Renal cortical epithelial cell (primary cell): ENCODE measurements around the gene MICAL3. TPM values are rescaled to one million over a fixed set of nuclear protein-coding genes. Genes with fewer than 3 reads are reported as not detected.
"Not testable (repeated sequence)": the region's sequence is repeated elsewhere in the genome, so short reads cannot be mapped to it uniquely, and the experiment has no call there.

Experiments
- DNase-seq: peaks from one replicate; pipeline ENCODE4 v3.0.0-alpha.2; 2011; ENCODE audit warnings: low read depth
- total RNA-seq: library from RNA; depleted of rRNA; stranded (reverse); fragments of >200 nt; gene quantifications from 2 replicates; pipeline ENCODE4 v1.2.3, GENCODE V29; 2014

MICAL3 gene
- total RNA-seq, 1 donor from 2014 or later: 132 TPM

- no peak for DNase-seq
Observed at GRCh38 chr22:17891481-17892167, 132.7 kb downstream of the MICAL3 start.

DNA sequence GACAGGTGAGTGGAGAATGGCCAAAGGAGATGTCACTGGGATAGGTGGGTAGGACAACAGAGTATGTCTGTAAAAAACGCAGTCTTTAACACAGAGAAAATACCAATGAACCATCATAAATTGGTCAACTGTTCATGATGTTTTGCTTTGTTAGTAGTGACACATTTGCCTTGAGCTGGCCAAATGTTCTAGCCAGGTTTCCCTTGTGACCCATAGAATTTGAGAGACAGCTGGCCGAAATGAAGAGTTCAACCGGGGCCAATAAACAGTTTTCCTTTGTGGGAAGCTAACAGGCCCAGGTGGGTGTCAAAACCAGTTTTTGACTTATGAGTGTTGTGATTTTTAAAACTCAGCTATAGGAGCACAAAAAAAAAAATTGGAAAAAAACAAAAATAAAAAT lies 133.5 kb downstream of the MICAL3 start:
- no peak for DNase-seq

DNA sequence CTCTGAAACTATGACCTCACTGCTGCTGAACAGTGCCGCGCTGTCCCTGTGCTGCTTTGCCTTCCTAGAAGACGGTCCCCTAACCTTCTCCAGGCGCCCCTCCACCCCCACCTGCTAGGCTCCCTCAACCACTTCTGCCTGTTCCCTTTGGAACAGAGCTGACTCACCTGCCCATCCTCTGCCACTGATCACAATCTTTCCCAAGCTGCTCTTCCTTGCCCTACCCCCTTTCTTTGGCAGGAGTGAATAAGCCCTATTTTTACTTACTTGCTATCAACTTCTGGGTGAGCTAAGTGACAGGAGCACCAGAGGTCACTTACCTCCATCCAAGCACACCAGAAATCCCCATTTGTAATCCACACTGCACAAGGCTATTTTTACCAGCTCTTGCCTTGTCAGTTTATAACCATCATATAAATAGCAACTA lies 134.1 kb downstream of the MICAL3 start:
- peak; percentile 61 for DNase-seq

DNA sequence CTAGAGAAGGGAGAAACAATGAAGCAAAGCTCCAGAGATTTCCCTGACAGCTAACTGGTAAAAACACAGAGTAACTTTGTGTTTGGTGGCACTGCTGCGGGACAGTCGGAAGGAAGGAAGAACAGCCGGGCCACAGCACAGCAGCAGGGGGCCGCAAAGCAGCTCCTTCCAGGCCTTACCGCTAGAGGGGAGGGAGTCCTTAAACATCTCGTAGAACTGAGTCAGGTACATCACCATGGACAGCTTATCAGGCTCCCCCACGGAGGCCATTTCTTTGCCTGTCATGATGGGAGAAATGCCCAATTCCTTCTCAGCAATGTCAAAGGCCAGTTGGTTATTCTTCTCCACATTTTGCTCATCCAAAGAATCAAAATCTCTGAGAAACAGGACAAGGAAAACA lies 135.5 kb downstream of the MICAL3 start:
- DNase-seq: no peak

DNA sequence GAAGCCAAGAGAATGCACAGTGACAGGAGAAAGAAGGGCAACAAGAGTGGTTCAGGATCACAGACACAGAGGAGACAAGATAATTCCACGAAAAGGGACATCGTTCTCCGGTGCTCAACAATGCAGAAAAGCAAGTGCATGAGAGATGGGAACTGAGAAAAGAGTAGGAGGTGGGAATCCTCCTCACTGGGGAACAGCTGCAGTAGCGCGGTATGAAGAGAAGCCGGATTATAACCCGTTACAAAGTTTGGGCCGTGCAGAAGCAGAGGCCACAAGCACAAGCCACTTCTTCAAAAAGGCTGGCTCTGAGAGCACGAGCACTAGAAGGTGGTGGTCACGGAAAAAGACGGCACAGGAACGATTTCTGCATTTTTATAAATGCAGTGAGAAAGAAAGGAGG lies 135.9 kb downstream of the MICAL3 start:
- no peak for DNase-seq

DNA sequence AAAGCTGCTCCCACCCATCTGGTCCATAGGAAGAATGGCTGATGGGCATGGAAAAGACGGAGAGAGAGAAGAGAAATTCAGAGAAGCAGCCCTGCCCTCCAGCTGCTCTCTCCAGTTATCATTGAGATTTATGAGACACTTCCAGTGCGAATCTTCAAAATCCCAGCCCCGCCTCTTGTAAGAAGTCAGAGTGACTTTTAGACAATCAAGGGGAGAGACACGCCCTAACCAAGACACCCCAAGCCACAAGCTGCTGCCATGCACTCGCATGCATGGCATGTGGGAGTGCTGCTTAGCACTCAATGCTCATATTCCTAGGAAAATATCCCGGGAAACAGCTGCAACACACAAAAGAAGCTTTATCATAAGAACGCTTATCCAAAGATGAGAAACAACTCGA lies 139.5 kb downstream of the MICAL3 start:
- DNase-seq: no peak

DNA sequence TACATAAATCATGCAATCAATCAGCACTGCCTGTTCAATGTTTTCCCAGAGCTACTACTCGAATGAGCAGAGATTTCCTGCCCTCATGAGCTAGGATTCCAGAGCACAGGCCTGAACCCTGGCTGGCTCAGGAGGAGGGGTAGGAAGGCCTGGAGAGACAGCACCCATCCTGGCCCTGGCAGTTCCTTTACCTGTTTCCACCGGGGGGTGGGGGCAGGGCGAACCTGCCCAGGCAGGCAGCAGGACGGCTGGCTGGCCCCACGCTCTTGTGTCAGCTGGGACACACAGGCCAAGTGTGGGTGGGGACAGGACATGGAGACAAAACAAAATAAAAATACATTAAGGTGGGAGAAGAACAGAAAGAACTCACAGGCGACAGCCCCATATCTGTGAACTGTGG lies 140.3 kb downstream of the MICAL3 start:
- DNase-seq: no peak

DNA sequence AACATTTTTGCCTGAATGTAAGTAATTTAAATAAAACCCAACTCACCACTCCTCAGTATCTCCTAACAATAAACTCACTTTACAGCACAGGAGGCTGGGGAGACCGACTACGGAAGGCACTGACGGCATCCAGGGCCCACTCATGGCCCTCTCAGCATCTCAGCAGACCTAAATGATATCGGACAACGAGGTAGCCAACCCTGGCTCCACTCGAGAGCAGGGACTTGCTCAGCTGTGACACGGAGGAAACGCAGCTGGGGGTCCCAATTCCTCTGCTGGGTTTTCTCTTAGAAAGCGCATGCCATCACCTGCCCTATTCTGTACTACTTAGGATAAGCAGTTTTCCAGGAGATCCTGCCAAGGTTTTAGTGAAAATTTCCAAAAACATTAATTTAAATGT lies 141.0 kb downstream of the MICAL3 start:
- no peak for DNase-seq

DNA sequence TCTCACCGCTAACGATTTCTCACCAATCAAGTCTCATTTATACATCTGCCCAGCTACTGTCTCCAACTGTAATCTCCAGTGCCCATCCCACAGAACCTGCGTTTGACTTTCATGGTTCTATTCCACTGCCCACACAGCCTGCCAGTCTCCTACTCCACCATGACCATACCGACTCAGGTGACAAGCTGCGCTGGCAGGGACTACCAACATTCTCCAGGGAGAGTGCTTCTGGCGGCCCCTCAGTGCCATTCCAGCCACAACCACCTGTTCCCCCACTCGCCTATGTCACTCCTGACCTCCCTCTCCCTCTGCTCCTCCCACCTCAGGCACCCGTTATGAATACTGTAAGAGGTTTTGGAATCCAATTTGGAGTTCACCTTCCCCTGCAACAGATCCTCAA lies 141.6 kb downstream of the MICAL3 start:
- no peak for DNase-seq

- DNase-seq: no peak
Observed at GRCh38 chr22:17882162-17882561, 142.2 kb downstream of the MICAL3 start.

DNA sequence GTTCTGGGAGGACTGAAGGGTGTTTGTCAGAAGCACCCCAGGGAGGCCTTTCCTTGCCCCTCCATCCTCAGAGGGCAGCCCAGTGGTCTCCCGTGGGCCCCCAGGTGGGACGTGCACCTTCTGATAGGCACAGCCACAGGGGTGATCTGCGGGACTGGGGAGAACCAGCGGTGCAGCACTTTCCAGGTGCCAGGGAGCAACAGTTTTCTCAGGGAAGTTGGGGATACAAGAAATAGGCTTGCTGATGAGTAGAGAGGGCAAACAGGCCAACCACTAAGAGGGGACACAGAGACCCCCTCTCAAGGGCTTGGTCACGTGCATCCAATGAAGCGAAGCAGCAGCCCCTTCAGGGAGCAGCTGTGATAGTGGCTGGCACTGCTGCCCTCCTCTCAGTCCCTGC lies 143.0 kb downstream of the MICAL3 start:
- DNase-seq: no peak

GRCh38 chr22:17880468-17880867 lies 143.9 kb downstream of the MICAL3 start:
- no peak for DNase-seq

GRCh38 chr22:17880020-17880419 lies 144.3 kb downstream of the MICAL3 start:
- DNase-seq: no peak

DNA sequence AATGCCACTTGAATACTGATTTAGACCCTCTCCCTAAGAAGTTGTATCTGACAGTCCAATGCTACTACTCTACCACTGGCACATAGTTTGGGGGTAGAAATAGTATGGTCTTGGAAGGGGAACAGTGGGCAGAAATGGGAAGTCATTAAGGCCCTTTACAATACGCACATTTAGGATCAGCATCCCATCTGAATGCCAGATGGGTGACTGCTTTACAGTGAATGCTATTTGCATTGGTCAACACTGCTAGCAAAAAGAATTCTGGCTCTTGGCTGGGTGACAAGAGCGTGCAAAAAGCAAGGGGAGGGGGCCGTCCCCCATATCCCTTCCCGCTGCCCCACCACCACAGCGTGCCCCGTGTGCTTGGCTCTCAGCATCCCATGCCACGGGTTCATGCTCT lies 145.4 kb downstream of the MICAL3 start:
- no peak for DNase-seq

GRCh38 chr22:17878186-17878694 lies 146.1 kb downstream of the MICAL3 start:
- no peak for DNase-seq

DNA sequence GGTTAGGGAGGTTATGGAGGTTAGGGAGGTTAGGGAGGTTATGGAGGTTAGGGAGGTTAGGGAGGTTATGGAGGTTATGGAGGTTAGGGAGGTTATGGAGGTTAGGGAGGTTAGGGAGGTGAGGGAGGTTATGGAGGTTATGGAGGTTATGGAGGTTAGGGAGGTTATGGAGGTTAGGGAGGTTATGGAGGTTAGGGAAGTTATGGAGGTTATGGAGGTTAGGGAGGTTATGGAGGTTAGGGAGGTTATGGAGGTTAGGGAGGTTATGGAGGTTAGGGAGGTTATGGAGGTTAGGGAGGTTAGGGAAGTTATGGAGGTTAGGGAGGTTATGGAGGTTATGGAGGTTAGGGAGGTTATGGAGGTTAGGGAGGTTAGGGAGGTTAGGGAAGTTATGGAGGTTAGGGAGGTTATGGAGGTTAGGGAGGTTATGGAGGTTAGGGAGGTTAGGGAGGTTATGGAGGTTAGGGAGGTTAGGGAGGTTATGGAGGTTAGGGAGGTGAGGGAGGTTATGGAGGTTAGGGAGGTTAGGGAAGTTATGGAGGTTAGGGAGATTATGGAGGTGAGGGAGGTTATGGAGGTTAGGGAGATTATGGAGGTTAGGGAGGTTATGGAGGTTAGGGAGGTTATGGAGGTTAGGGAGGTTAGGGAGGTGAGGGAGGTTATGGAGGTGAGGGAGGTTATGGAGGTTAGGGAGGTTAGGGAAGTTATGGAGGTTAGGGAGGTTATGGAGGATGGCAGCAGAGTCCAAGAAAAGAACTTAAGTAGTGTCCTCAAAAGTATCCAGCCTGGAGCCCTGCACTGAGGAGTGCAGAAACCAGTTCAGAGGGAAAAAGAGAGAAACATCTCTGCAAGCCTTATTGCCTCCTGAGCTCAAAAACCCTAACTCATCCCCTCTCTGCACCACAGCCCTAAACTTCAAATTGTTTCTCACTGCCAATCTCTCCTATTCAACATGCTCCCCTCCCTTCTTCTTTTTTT lies 147.2 kb downstream of the MICAL3 start:
- DNase-seq: not testable (repeated sequence)

DNA sequence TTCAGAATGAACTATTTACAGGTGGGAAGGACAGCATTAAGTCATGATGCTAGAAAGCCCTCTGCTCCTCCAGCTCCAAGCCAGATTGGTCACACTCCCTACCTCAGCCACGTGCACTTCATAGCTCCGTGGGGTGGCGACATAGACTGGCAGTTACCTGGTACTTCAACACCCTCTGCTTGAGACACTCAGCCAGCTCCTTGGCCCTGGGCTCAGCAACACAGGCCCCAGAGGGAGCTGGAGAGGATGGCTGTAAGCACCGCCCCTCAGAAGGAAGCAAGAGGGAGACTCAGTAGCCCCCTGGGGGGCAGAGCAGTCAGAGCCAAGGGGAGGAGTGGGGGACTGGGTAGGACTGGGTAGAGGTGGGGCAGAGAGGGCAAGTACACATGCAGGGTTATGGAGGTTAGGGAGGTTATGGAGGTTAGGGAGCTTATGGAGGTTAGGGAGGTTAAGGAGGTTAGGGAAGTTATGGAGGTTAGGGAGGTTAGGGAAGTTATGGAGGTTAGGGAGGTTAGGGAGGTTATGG lies 148.0 kb downstream of the MICAL3 start:
- DNase-seq: peak; percentile 7

- DNase-seq: no peak
Observed at GRCh38 chr22:17875631-17876030, 148.7 kb downstream of the MICAL3 start.

- DNase-seq: no peak
Observed at GRCh38 chr22:17875156-17875555, 149.2 kb downstream of the MICAL3 start.

DNA sequence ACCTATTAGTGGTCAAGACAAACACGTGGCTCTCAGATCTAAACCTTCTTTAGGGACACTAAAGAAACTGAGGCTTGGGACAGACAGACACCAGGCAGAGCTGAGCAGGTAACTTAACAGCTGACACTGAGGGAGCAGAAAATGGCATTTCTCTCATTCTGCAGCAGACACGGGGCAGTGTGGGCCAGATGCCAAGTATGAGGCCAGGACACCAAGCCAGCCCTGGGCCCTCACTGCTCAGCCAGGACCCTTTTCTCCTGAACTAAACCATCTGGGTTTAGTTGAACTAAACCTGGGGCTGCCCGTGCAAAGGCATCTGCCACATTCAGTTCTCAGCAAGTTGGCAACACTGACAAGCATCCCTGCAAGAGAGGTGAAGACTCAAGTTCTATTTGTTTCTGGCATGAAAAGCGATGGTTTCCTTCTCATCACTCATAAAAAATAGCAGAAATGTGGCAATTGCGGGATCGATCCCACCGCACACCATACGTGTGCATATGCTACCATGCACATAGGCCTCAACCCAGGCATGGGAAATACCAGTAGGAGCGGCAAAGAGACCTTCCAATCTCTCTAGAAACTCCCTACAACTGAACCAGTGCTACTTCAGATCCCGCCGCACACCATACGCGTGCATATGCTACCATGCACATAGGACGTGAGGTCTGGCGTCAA lies 150.0 kb downstream of the MICAL3 start:
- DNase-seq: no peak

GRCh38 chr22:17873804-17874203 lies 150.6 kb downstream of the MICAL3 start:
- DNase-seq: no peak

- no peak for DNase-seq
Observed at GRCh38 chr22:17873116-17873515, 151.2 kb downstream of the MICAL3 start.
